ENCODE data around the gene KLK2.

- TF ChIP-seq ADNP (CRISPR knock-in tag; IDR thresholded peaks at IDR 0.05) (no peak), ZFP37 (CRISPR knock-in tag; IDR thresholded peaks at IDR 0.05; ENCODE audit: borderline replicate concordance) (no peak), ZNF597 (CRISPR knock-in tag; IDR thresholded peaks at IDR 0.05) (no peak), POLR2A (IDR thresholded peaks at IDR 0.05; ENCODE audit: insufficient read depth in 1 of 2, low read depth in 2 of 2, low read length in 2 of 2) (no peak), ZNF7 (CRISPR knock-in tag; IDR thresholded peaks at IDR 0.05) (no peak), ZNF773 (CRISPR knock-in tag; IDR thresholded peaks at IDR 0.05; ENCODE audit: borderline replicate concordance) (no peak), ZNF570 (CRISPR knock-in tag; IDR thresholded peaks at IDR 0.05; ENCODE audit: borderline replicate concordance) (no peak), IRF2 (CRISPR knock-in tag; IDR thresholded peaks at IDR 0.05) (no peak)
- TF ChIP-seq, protein P1, sequence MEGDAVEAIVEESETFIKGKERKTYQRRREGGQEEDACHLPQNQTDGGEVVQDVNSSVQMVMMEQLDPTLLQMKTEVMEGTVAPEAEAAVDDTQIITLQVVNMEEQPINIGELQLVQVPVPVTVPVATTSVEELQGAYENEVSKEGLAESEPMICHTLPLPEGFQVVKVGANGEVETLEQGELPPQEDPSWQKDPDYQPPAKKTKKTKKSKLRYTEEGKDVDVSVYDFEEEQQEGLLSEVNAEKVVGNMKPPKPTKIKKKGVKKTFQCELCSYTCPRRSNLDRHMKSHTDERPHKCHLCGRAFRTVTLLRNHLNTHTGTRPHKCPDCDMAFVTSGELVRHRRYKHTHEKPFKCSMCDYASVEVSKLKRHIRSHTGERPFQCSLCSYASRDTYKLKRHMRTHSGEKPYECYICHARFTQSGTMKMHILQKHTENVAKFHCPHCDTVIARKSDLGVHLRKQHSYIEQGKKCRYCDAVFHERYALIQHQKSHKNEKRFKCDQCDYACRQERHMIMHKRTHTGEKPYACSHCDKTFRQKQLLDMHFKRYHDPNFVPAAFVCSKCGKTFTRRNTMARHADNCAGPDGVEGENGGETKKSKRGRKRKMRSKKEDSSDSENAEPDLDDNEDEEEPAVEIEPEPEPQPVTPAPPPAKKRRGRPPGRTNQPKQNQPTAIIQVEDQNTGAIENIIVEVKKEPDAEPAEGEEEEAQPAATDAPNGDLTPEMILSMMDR (CRISPR knock-in tag; IDR thresholded peaks at IDR 0.05), result no peak
Measured at GRCh38 chr19:50850738-50851137, 22.5 kb upstream of the KLK2 start.

Measured in HepG2 (cell line).